HEK293 (cell line): ENCODE results near the gene UBE2G2.

Experiments
- BCL11B ChIP-seq: fragments of 450-650 bp; formaldehyde crosslinking; IDR thresholded peaks from 2 replicates; pipeline ENCODE4 v1.5.1; 2016; ENCODE audit warnings: low read depth, missing biosample characterization, missing genetic modification characterization
- KLF16 ChIP-seq: fragments of 450-650 bp; formaldehyde crosslinking; IDR thresholded peaks from 2 replicates; pipeline ENCODE4 v1.5.1; 2017; ENCODE audit warnings: missing biosample characterization, missing genetic modification characterization
- MYNN ChIP-seq: fragments of 450-650 bp; formaldehyde crosslinking; IDR thresholded peaks from 2 replicates; pipeline ENCODE4 v1.5.1; 2016; ENCODE audit warnings: missing biosample characterization, missing genetic modification characterization, borderline replicate concordance
- OVOL3 ChIP-seq: fragments of 450-650 bp; formaldehyde crosslinking; IDR thresholded peaks from 2 replicates; pipeline ENCODE4 v1.5.1; 2016; ENCODE audit warnings: missing biosample characterization, missing genetic modification characterization
- YY1 ChIP-seq: fragments of 450-650 bp; formaldehyde crosslinking; IDR thresholded peaks from 2 replicates; pipeline ENCODE4 v1.5.1; 2018; ENCODE audit warnings: missing biosample characterization, missing genetic modification characterization
- ZBTB11 ChIP-seq: fragments of 450-650 bp; formaldehyde crosslinking; conservative IDR thresholded peaks from 2 replicates; pipeline ENCODE4 v1.5.1; 2016; ENCODE audit warnings: low read depth, missing biosample characterization, missing genetic modification characterization
- ZEB2 ChIP-seq: fragments of 450-650 bp; formaldehyde crosslinking; IDR thresholded peaks from 2 replicates; pipeline ENCODE4 v1.5.1; 2016; ENCODE audit warnings: missing biosample characterization, missing genetic modification characterization
- ZNF146 ChIP-seq: fragments of 450-650 bp; formaldehyde crosslinking; IDR thresholded peaks from 2 replicates; pipeline ENCODE4 v1.5.1; 2016; ENCODE audit warnings: missing biosample characterization, missing genetic modification characterization
- ZNF555 ChIP-seq: fragments of 450-650 bp; formaldehyde crosslinking; conservative IDR thresholded peaks from 2 replicates; pipeline ENCODE4 v1.5.1; 2017; ENCODE audit warnings: missing biosample characterization, mild to moderate bottlenecking, missing genetic modification characterization, inconsistent platforms
- TF ChIP-seq, protein P1 (sequence below): fragments of 450-650 bp; formaldehyde crosslinking; IDR thresholded peaks from 2 replicates; pipeline ENCODE4 v1.5.1; 2016; ENCODE audit warnings: missing biosample characterization, missing genetic modification characterization
- TF ChIP-seq, protein P2 (sequence below): fragments of 450-650 bp; formaldehyde crosslinking; IDR thresholded peaks from 2 replicates; pipeline ENCODE4 v1.5.1; 2016; ENCODE audit warnings: missing biosample characterization, missing genetic modification characterization, low read depth
- TF ChIP-seq, protein P3 (sequence below): fragments of 450-650 bp; formaldehyde crosslinking; optimal IDR thresholded peaks from 2 replicates; pipeline ENCODE3; 2016; ENCODE audit warnings: missing biosample characterization, mild to moderate bottlenecking, missing genetic modification characterization

DNA sequence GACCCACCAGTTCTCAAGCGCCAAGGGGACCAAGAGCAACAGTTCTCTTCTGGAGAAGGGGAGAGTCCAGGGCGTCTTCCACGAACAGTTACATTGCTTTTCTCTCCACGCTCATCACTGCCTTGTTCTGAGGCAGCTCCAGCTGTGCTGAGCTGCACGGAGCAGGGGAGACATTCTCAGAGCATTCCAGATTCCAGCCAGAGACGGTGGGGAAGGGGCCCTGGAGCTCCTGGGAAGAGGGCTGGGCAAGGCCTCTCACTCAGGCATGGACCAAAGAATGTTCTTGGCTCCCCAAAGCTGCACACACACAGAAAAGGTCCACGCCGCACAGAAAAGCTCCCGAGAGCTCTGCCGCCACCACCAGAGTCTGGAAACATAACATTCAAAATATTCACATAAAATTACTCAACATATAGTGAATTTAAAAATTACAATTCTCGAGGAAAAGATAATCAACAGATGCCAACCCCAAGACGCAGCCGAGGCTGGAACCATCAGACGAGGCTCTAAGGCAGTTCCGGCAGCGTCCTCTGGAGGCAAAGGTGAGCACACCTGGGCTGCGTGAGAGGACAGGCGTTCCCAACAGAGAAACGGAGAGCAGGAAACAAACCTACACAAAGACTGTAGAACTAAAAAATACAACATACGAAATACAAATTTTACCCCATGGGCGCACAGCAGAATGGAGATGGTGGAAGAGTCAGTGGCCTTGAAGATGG, 40.5 kb downstream of the UBE2G2 start:
- TF ChIP-seq, protein P1, sequence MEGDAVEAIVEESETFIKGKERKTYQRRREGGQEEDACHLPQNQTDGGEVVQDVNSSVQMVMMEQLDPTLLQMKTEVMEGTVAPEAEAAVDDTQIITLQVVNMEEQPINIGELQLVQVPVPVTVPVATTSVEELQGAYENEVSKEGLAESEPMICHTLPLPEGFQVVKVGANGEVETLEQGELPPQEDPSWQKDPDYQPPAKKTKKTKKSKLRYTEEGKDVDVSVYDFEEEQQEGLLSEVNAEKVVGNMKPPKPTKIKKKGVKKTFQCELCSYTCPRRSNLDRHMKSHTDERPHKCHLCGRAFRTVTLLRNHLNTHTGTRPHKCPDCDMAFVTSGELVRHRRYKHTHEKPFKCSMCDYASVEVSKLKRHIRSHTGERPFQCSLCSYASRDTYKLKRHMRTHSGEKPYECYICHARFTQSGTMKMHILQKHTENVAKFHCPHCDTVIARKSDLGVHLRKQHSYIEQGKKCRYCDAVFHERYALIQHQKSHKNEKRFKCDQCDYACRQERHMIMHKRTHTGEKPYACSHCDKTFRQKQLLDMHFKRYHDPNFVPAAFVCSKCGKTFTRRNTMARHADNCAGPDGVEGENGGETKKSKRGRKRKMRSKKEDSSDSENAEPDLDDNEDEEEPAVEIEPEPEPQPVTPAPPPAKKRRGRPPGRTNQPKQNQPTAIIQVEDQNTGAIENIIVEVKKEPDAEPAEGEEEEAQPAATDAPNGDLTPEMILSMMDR (tag by site-specific recombination), result no peak; the same call in 1 of the 2 replicates
- TF ChIP-seq KLF16 (tag by site-specific recombination) (no peak), OVOL3 (tag by site-specific recombination) (no peak), ZNF146 (tag by site-specific recombination) (no peak), ZBTB11 (no peak), ZEB2 (tag by site-specific recombination) (no peak), MYNN (tag by site-specific recombination) (no peak), ZNF555 (tag by site-specific recombination) (no peak), YY1 (tag by site-specific recombination) (no peak), BCL11B (tag by site-specific recombination) (no peak)
- TF ChIP-seq, protein P2, sequence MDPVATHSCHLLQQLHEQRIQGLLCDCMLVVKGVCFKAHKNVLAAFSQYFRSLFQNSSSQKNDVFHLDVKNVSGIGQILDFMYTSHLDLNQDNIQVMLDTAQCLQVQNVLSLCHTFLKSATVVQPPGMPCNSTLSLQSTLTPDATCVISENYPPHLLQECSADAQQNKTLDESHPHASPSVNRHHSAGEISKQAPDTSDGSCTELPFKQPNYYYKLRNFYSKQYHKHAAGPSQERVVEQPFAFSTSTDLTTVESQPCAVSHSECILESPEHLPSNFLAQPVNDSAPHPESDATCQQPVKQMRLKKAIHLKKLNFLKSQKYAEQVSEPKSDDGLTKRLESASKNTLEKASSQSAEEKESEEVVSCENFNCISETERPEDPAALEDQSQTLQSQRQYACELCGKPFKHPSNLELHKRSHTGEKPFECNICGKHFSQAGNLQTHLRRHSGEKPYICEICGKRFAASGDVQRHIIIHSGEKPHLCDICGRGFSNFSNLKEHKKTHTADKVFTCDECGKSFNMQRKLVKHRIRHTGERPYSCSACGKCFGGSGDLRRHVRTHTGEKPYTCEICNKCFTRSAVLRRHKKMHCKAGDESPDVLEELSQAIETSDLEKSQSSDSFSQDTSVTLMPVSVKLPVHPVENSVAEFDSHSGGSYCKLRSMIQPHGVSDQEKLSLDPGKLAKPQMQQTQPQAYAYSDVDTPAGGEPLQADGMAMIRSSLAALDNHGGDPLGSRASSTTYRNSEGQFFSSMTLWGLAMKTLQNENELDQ (tag by site-specific recombination), result no peak
- TF ChIP-seq, protein P3, sequence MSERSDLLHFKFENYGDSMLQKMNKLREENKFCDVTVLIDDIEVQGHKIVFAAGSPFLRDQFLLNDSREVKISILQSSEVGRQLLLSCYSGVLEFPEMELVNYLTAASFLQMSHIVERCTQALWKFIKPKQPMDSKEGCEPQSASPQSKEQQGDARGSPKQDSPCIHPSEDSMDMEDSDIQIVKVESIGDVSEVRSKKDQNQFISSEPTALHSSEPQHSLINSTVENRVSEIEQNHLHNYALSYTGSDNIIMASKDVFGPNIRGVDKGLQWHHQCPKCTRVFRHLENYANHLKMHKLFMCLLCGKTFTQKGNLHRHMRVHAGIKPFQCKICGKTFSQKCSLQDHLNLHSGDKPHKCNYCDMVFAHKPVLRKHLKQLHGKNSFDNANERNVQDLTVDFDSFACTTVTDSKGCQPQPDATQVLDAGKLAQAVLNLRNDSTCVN (tag by site-specific recombination), result no peak
